ENCODE measurements around the gene ZCRB1.

GRCh38 chr12:42291680-42292079 lies 34.2 kb downstream of the ZCRB1 start:
- no peak for TF ChIP-seq POLR2A (IDR thresholded peaks at IDR 0.05)
- TF ChIP-seq, protein P1, sequence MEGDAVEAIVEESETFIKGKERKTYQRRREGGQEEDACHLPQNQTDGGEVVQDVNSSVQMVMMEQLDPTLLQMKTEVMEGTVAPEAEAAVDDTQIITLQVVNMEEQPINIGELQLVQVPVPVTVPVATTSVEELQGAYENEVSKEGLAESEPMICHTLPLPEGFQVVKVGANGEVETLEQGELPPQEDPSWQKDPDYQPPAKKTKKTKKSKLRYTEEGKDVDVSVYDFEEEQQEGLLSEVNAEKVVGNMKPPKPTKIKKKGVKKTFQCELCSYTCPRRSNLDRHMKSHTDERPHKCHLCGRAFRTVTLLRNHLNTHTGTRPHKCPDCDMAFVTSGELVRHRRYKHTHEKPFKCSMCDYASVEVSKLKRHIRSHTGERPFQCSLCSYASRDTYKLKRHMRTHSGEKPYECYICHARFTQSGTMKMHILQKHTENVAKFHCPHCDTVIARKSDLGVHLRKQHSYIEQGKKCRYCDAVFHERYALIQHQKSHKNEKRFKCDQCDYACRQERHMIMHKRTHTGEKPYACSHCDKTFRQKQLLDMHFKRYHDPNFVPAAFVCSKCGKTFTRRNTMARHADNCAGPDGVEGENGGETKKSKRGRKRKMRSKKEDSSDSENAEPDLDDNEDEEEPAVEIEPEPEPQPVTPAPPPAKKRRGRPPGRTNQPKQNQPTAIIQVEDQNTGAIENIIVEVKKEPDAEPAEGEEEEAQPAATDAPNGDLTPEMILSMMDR (IDR thresholded peaks at IDR 0.05) = no peak
